HL-60 (cell line): ENCODE data around the gene WRAP53.

Experiments
- GABPA ChIP-seq: IDR thresholded peaks from 2 replicates; pipeline ENCODE4 v1.6.1; 2012; ENCODE audit warnings: low read depth
- TF ChIP-seq, protein P1 (sequence below): IDR thresholded peaks from one replicate; pipeline ENCODE4 v1.5.1; 2011; ENCODE audit warnings: low read length, control low read depth, inconsistent platforms; ENCODE audit not compliant: insufficient read depth
- TF ChIP-seq, protein P2 (sequence below): IDR thresholded peaks from 2 replicates; pipeline ENCODE4 v1.6.1; 2012; ENCODE audit warnings: low read depth; ENCODE audit not compliant: insufficient replicate concordance

DNA sequence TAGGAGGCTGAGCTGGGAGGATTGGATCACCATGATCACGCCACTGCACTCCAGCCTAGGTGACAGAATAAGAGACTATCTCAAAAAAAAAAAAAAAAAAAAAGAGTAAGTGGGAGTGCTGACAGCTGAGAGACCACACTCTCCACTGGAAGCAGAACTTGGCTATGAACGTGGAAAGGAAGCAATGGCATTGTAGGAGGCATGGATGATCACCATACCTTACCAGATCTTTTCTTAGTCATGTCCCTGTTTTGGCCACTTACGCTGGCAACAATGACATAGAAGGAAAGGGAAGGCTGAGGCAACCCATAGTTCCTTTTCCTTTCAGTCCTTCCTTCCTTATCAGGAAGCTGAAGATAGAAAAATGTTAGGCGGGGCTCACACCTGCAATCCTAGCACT lies 41.3 kb upstream of the WRAP53 start:
- TF ChIP-seq, protein P1, sequence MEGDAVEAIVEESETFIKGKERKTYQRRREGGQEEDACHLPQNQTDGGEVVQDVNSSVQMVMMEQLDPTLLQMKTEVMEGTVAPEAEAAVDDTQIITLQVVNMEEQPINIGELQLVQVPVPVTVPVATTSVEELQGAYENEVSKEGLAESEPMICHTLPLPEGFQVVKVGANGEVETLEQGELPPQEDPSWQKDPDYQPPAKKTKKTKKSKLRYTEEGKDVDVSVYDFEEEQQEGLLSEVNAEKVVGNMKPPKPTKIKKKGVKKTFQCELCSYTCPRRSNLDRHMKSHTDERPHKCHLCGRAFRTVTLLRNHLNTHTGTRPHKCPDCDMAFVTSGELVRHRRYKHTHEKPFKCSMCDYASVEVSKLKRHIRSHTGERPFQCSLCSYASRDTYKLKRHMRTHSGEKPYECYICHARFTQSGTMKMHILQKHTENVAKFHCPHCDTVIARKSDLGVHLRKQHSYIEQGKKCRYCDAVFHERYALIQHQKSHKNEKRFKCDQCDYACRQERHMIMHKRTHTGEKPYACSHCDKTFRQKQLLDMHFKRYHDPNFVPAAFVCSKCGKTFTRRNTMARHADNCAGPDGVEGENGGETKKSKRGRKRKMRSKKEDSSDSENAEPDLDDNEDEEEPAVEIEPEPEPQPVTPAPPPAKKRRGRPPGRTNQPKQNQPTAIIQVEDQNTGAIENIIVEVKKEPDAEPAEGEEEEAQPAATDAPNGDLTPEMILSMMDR = no peak
- TF ChIP-seq GABPA = no peak
- TF ChIP-seq, protein P2, sequence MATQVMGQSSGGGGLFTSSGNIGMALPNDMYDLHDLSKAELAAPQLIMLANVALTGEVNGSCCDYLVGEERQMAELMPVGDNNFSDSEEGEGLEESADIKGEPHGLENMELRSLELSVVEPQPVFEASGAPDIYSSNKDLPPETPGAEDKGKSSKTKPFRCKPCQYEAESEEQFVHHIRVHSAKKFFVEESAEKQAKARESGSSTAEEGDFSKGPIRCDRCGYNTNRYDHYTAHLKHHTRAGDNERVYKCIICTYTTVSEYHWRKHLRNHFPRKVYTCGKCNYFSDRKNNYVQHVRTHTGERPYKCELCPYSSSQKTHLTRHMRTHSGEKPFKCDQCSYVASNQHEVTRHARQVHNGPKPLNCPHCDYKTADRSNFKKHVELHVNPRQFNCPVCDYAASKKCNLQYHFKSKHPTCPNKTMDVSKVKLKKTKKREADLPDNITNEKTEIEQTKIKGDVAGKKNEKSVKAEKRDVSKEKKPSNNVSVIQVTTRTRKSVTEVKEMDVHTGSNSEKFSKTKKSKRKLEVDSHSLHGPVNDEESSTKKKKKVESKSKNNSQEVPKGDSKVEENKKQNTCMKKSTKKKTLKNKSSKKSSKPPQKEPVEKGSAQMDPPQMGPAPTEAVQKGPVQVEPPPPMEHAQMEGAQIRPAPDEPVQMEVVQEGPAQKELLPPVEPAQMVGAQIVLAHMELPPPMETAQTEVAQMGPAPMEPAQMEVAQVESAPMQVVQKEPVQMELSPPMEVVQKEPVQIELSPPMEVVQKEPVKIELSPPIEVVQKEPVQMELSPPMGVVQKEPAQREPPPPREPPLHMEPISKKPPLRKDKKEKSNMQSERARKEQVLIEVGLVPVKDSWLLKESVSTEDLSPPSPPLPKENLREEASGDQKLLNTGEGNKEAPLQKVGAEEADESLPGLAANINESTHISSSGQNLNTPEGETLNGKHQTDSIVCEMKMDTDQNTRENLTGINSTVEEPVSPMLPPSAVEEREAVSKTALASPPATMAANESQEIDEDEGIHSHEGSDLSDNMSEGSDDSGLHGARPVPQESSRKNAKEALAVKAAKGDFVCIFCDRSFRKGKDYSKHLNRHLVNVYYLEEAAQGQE = no peak
